ENCODE results near the gene SEC24D. TPM values are rescaled to one million over a fixed set of nuclear protein-coding genes. Genes with fewer than 3 reads are reported as not detected.

Gene SEC24D
- total and polyA plus RNA-seq, 9 of the 15 experiments (the other 6 are each of a cell fraction or from before 2014, with no cell fraction given) = 7.1 to 22.5 (median 11.3) TPM

- intact Hi-C loops (cut with micrococcal nuclease) = loop anchor here (1.0 to 5.0 kb wide), 3 partner anchors 139 to 399 kb away; no protein-coding TSS in a partner anchor
- WGBS (ENCODE audit: insufficient coverage, low coverage, missing lambda C conversion rate) = 50% methylated on average over 1 of the region's 1 CpG
- DNase-seq (ENCODE audit: extremely low read depth in 1 of 4, low spot score in 3 of 4) = no peak
- TF ChIP-seq STAT5A (IDR thresholded peaks at IDR 0.05; ENCODE audit: borderline replicate concordance, low read length) = no peak
- no peak for TF ChIP-seq BRD4 (IDR thresholded peaks at IDR 0.05)
- POLR2A ChIA-PET = no interaction called here
- ATAC-seq = 0 out of 3 replicates have a peak, but pooled peaks have one; percentile 5
- no peak overlapping the region for H3K27ac ChIP-seq (ENCODE audit: extremely low read depth, low read depth, low read length)
- H3K36me3 ChIP-seq (ENCODE audit: control insufficient read depth, insufficient read depth, low read length) = no peaks in the 10 kb centered on the region
- peaks cover 3 to 4% of the 10 kb centered on the region in 2 experiments; a peak in 3 of 5 replicates for H3K4me1 ChIP-seq (replicated peaks in 1 of 2; ENCODE audit: control insufficient read depth in 2 of 2, insufficient read depth in 2 of 2, low read length in 2 of 2)
- H4K20me1 ChIP-seq (replicated peaks; ENCODE audit: control insufficient read depth, insufficient read depth, low read length) = 0 out of 2 replicates have a peak, but pooled peaks cover 3% of the 10 kb centered on the region
- H3K4me2 ChIP-seq (ENCODE audit: insufficient read depth, low read length) = no peak overlapping the region
- no TSS peak for BruUV-seq (replicated peaks)
- FAIRE-seq = no peak
- no peak overlapping the region for H3K4me3 ChIP-seq
- CTCF ChIA-PET (ENCODE audit: low intra/inter-chr PET ratio) = no interaction called here
- H3K79me2 ChIP-seq (ENCODE audit: control insufficient read depth, insufficient read depth, low read length) = peaks cover 6% of the 10 kb centered on the region
- H3K9me3 ChIP-seq (replicated peaks; ENCODE audit: control insufficient read depth, insufficient read depth, low read depth, low read length) = no peaks in the 10 kb centered on the region
- H3K9me1 ChIP-seq (ENCODE audit: control insufficient read depth, insufficient read depth, low read length) = no peaks in the 10 kb centered on the region
- in situ Hi-C loops (cut with MboI) = loop anchor here (25.0 kb wide), 1 partner anchor 394 kb away; no protein-coding TSS in a partner anchor
- no peaks in the 10 kb centered on the region for H3K27me3 ChIP-seq (ENCODE audit: control insufficient read depth in 2 of 2, insufficient read depth in 2 of 2, low read length in 2 of 2)
- H2AFZ ChIP-seq (ENCODE audit: low read depth, low read length) = no peak overlapping the region
- H3K9ac ChIP-seq (ENCODE audit: insufficient read depth in 1 of 2, low read depth in 2 of 2, low read length in 2 of 2) = no peak overlapping the region
These were observed 155.1 kb downstream of the SEC24D start for GRCh38 chr4:118680808-118681207.

- in situ Hi-C loops (cut with MboI) = loop anchor here (25.0 kb wide), 1 partner anchor 389 kb away; no protein-coding TSS in a partner anchor
- FAIRE-seq (no peak), ATAC-seq (no peak)
These were observed 159.8 kb downstream of the SEC24D start for GRCh38 chr4:118676128-118676527.

More at GRCh38 chr4:118676128-118676527, 159.8 kb downstream of the SEC24D start:
- Histone ChIP-seq H3K9ac (ENCODE audit: insufficient read depth in 1 of 2, low read depth in 2 of 2, low read length in 2 of 2) (no peak overlapping the region), H2AFZ (ENCODE audit: low read depth, low read length) (no peak overlapping the region), H3K4me1 (replicated peaks in 1 of 2; ENCODE audit: control insufficient read depth in 2 of 2, insufficient read depth in 2 of 2, low read length in 2 of 2) (no peaks in the 10 kb centered on the region), H3K9me1 (ENCODE audit: control insufficient read depth, insufficient read depth, low read length) (no peaks in the 10 kb centered on the region), H3K9me3 (replicated peaks; ENCODE audit: control insufficient read depth, insufficient read depth, low read depth, low read length) (no peaks in the 10 kb centered on the region), H3K4me2 (ENCODE audit: insufficient read depth, low read length) (no peak overlapping the region), H3K27ac (ENCODE audit: extremely low read depth, low read depth, low read length) (no peak overlapping the region), H3K36me3 (ENCODE audit: control insufficient read depth, insufficient read depth, low read length) (no peaks in the 10 kb centered on the region), H4K20me1 (replicated peaks; ENCODE audit: control insufficient read depth, insufficient read depth, low read length) (no peaks in the 10 kb centered on the region), H3K4me3 (no peak overlapping the region), H3K79me2 (ENCODE audit: control insufficient read depth, insufficient read depth, low read length) (no peaks in the 10 kb centered on the region), H3K27me3 (ENCODE audit: control insufficient read depth in 2 of 2, insufficient read depth in 2 of 2, low read length in 2 of 2) (no peaks in the 10 kb centered on the region)
- BruUV-seq (replicated peaks) = no TSS peak
- 3% methylated on average over 2 of the region's 2 CpGs for WGBS (ENCODE audit: insufficient coverage, low coverage, missing lambda C conversion rate)
- intact Hi-C loops (cut with micrococcal nuclease) = no loop called here
- TF ChIP-seq CTCF (IDR thresholded peaks at IDR 0.05 in 2 of 3, conservative IDR thresholded peaks at IDR 0.05 in 1 of 3; ENCODE audit: insufficient read depth in 2 of 3, low read depth in 1 of 3, low read length in 3 of 3) (peak in 2 of 3 experiments; percentile 11 to 25; a peak in 1 of 6 replicates), E2F8 (IDR thresholded peaks at IDR 0.05; ENCODE audit: low read depth, partially characterized antibody) (no peak), HDAC1 (IDR thresholded peaks at IDR 0.05) (no peak), RAD21 (CRISPR knock-in tag; conservative IDR thresholded peaks at IDR 0.05 in 1 of 2, IDR thresholded peaks at IDR 0.05 in 1 of 2) (peak in 1 of 2 experiments; percentile 17; a peak in 1 of 4 replicates), SUPT5H (IDR thresholded peaks at IDR 0.05) (no peak), CBFA2T3 (IDR thresholded peaks at IDR 0.05) (no peak)
- CTCF ChIA-PET (ENCODE audit: low intra/inter-chr PET ratio) = no interaction called here
- DNase-seq (ENCODE audit: extremely low read depth in 1 of 4, low spot score in 3 of 4) = no peak
- POLR2A ChIA-PET = interaction anchor here (0.9 kb wide), 1 partner anchor 9 kb away, joined by 3 read pairs; the partner anchor contains the start of gene METTL14
